ENCODE data around the gene ATXN1.

Gene ATXN1

DNA sequence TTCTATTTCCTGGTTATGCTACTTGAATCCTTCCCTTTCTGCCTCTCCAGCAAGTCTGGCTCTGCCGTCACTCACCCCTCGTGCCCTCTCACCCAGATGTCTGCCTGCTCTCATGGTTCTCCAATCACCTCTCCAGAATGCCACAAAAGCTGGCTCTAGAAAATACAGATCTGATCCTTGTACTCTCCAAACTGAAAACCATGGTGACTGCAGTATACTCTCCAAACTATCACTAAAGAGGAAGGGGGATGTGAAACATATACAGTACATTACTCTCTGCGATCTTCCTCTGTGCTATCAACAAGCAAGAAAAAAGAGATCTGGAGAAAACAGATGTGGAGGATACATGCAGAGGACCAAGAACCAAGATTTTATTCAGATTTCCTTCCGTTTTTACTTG lies 91.1 kb downstream of the ATXN1 start:
- DNase-seq: no peak

DNA sequence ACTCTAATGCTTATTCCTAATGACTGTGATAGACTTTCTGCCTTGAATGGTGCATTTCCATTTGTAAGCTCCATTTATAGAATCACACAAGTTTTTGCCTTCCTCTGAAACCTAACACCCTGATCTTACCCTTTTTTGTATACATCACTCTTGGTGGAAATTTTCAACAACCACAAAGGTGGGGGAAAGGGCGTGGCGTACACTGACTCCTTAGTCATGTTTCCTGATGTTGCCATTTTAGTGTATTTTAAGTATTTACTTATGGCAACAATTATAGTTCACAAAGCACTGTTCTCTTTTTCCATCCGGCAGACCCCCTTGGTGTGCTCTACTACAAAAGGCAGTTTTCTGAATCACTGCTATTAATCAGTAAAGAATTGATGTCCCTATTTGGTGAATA lies 92.0 kb downstream of the ATXN1 start:
- no peak for DNase-seq

DNA sequence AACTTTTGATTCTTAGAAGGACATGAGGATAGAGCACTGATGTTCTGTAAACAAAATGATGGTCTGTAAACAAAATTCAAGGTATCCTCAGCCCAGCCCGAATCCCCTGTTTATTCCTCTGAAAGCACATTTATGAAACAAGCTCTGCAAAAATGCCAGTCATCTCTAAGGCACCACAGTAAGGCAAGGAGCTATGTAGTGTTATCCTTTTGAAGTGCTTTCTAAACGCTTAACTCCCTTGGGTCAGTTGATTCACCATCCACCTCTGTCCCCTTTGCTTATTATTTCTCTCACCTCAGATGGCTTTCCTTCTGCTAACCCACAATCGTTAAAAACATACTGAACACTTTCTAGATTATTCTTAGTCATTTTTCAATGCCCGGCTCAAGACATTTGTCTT lies 93.8 kb downstream of the ATXN1 start:
- DNase-seq: no peak

DNA sequence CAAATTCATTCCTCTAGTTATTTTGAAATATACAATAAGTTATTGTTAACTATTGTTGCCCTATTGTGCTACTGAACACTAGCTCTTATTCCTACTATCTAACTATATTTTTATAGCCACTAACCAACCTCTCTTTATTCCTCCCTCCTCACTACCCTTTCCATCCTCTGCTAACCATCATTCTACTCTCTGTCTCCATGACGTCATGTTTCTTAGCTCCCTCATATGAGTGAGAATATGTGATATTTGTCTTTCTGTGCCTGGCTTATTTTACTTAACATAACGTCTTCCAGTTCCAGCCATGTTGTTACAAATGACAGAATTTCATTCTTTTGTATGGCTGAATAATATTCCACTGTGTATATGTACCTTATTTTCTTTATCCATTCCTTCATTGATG lies 95.3 kb downstream of the ATXN1 start:
- DNase-seq: no peak

DNA sequence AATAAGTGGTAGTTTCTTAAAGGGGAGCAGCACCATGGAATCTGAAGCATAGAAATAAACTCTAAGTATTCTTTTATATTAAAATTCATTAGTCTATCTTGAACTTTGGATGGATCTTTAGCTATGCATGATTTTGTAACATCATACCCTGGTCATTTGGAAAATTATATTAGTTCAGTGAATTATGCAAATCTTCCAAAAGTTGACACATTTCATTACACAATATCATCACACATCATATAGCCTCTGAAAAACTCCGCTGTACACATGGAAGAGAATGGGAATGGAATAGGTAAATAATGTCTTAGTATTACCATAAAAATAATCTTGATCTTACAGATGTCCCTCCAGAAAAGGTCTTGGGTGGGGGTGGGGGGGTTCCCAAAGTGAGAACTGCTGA lies 96.1 kb downstream of the ATXN1 start:
- DNase-seq: no peak

DNA sequence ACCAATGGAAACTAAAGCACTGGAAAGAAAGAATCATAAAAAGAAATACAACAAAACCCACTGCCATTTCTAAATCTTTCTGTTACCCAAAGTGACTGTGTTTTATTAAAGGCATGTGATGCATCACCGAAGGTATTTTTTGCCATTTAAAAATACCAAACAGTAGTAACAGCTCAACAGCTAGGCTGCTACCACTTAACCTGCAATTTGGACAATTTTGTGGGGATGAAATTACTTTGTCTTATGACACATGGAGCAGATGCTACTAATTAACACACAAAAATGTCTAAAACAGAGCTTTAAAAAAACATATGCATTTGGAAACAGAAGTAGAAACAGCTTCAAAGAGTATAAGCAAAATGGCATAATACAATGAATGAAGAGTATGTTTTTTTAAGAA lies 97.4 kb downstream of the ATXN1 start:
- DNase-seq: no peak

DNA sequence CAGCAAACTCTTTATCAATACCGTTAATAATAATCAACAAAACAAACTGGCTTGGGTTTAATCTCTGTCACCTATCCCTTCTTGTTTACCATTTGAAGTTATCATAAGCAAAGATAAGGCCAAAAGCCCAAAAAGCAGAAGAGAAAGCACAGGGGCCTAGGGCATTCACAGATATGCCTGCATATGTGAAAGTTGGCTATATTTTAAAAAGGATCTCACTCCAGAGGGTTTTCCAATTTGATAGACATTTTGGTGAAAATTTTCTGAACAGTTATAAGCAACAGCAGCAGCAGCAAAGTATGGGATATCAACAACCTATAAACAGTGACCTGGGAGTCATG lies 101.1 kb downstream of the ATXN1 start:
- no peak for DNase-seq

DNA sequence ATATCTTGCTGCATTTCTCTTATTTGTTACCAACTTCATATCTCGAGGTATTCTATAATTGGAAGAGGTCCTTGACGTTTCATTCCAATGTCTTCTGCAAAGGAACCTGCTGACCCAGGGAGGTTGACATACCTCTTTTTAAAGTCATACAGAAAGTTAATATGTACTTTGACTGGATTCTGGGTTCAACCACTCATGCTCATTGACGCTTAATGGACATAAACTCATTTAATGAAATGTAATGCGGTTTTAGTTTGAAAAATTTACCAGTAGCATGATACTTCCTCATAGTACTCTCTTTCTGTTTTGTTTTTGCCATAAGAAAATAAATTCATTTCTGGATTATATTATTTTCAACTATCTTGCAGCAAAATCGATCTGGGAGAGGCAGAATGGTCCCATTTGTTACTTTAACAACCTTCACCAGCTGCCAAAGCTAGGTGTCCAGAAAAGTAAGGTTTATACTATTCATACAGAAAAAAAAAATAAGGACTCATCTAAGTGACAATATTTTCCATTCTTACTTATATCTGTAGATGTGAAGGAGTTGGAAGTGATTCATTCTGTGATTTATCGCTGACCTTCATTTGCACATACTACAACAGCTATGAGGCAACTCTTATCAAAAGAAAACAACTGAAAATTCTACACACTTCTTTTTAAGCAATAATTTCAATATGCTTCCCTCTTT lies 101.6 kb downstream of the ATXN1 start:
- DNase-seq: no peak

DNA sequence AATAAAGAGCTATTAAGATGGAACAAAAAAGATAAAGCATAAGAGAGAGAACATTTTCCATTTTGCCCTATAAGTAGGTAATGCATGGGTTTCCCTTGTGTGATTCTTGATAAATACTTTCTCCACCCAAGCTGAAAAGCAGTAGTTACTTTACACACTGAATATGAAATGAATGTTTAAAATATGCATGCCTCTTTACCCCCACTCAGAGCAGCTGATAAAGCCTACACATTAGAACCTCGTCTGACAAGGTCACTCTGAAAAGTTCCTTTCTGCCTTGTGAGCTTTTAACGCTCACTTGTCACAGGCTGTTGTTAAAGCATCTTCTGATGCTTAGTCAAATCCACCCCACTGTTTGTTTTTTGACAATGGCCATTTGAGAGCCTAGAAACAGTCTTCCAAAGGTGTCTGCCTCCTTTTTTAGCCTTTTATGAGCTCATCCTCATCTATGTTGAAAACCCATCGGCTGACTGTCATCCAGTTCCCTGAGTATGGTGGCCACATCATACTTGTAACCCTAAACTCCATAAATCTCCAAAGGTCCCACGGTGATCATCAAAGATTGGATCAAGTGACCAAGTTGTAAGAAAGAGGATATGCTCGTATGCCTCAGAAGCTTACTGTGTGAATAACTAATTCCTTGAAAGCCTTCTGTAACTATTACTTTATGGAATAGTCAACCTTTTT lies 102.8 kb downstream of the ATXN1 start:
- no peak for DNase-seq

DNA sequence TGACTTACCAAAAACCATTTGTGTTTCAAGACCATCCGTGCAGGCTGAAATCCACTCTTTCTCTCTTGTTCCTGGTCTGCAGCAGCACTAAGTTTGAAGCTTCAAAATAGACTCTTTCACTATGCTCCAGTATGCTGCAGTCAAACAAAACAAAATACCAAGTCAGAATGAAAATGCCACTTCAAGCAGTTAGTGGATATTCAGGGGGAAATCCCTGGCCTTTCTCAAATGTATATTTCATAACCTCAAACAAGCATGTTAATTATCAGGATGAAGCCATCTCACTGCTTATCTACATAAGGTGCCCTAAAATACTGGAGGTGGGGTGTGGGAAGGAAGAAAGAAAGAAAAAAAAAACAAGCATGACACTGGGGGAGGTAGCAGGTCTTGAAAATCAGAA lies 103.5 kb downstream of the ATXN1 start:
- DNase-seq: no peak

DNA sequence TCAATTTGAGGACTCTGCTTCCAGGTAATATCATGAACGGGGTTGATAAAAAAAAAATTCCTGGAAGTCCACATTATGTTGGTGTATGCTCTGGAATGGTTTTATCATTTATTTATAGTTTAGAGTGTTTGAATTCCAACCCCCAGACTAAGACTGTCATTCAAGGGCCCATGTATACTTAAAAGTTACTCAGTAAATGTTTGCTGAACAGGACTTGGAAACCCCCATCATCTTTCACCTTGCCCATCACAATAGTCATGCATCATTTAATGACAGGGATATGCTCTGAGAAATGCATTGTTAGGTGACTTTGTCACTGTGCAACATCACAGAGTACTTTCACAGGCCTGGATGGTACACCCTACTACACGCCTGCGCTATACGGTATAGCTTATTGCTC lies 104.8 kb downstream of the ATXN1 start:
- no peak for DNase-seq

DNA sequence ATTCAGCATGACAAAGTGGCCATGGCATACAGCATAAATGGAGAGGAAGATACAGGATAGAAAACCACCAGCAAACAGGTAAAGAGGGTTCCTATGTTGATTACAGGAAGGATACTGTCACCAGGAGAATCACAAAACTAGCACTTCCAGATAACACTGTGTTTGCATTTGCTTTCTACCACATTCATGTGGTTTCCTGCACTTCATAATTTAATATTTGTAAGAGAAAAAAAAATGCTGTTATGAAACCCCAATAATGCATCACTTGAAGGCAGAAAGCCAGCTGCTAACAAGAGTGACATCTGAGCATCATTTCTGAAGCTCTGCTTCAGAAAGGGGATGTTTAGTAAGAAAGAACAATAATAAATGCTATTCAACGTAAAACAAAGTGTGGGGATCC lies 106.6 kb downstream of the ATXN1 start:
- no peak for DNase-seq

DNA sequence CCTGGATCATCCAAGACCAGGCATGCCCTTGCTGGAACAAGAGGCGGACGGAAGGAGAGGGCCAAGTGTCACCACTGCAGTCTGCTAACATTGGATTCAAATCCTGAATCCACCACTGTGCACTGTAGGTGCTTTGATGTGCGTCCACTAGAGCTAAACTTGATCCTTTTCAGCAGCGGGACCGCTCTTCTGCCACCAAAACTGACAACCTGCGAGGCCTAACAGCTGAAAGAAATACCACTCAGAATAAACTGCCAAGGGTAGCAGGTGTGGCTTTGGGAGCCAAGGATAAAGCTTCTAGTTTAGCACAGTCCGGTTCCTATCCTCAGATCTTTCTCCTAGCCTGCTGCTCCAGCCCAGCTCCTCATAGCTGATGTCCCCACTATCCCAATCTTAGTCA lies 108.0 kb downstream of the ATXN1 start:
- DNase-seq: no peak

DNA sequence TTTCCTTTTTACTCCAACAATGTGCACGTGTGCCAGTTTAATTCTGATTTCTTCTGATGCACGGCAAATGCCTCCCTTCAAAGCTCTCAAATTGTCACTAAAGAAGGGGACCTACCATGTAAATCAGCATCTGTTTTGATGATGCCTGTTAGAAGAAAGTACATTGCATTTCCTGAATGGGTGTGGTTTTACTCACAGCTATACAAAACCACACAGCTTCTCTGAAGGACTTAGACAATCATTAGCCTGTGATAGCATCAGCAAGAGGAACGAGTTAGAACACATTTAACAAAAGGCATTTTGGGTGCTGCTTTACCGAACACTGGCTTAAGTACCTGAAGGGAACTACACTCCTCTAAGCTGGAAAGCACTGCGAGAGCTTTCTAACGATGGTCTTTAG lies 109.4 kb downstream of the ATXN1 start:
- no peak for DNase-seq

DNA sequence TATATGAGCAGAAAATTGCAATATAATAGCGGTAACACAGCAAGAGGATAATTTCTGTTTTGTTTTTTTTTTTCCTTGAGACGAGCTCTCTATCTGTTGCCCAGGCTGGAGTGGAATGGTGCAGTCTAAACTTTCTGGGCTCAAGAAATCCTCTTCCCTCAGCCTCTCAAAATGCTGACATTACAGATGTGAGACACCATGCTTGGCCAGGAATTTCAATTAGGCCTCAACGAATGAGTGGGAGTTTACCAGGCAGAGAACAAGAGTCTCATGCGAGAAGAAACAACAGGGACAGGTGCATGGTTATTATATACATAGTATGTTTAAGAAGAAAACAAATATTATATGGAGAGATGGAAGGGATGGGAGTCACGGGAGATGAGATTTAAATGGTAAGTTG lies 111.4 kb downstream of the ATXN1 start:
- DNase-seq: no peak

DNA sequence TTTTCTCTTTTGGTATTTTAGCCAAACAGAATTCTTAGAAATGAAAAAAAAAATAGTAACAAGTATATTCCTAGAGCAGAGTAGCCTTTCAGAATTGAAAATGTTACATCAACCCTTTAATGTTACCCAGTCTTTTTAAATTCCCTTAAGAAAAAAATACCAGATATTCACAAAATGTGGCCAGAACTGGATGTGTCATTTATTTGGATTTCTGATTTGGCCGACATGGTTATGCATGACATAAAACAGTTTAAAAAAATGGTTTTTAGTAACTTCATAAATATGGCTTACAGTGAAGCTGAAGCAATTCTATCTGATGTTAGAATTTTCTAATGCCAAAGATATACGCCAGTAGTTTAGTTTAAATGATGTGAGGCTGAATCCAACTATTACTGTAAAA lies 112.0 kb downstream of the ATXN1 start:
- no peak for DNase-seq

DNA sequence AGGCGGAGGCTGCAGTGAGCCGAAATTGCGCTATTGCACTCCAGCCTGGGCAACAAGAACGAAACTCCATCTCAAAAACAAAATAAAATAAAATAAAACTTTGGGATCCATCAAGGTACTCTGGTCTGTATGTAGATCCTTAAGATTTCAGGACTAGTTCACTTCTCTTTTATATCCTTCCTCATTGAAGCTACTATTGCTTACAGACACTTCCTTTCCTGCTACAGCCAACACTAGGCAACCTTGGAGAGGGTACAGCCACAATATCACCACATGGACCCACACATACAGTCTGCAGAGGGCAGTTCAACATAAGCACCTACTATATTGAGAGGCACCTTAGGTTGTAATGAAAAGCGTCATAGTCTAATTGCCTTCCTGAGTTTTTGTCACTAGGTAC lies 113.3 kb downstream of the ATXN1 start:
- no peak for DNase-seq

DNA sequence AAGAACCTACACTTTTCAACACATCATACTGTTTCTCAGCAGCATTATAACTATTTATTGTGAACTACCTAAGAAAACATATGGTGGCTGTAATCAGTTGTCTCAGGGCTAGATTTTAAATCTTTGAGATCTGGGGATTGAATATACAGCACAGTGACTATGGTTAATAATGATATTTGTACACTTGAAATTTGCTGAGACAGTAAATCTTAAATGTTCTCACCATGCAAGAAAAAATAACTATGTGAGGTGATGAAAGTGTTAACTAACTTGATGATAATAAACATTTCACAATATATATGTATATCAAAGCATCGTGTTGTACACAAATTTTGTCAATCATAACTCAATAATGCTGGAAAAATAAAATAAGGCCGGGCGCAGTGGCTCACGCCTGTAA lies 113.8 kb downstream of the ATXN1 start:
- no peak for DNase-seq

DNA sequence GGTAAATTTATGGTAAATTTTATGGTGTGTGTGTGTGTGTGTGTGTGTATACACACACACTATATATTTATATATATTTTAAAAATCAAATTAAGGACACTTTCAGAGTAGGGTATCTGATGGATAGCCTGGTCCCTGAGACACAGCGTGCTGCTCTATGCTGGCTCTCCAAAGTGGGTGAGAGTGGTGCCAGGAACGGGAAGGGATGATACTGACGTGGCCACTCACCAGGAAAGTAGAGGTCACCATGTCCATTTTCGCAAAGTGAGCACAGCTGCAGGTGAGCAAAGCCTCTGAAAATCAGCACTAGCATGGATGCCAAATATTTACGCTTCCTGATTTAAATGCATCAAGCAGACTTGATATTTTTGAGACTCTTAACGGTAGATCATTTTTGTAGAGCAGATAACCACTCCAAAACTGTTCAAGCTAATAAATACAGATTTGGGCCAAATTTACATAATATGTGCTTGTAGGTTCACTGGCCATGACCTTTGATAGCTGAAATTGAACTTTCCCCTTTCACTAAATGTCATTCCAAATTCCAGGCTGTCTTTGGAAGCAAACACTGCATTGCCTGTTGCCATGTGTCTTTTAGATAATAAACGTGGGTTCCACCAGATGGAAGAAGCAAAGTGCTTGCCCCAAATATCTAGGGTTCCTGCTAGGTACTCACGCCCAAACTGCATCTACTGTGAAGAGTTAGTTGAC lies 116.6 kb downstream of the ATXN1 start:
- DNase-seq: no peak

DNA sequence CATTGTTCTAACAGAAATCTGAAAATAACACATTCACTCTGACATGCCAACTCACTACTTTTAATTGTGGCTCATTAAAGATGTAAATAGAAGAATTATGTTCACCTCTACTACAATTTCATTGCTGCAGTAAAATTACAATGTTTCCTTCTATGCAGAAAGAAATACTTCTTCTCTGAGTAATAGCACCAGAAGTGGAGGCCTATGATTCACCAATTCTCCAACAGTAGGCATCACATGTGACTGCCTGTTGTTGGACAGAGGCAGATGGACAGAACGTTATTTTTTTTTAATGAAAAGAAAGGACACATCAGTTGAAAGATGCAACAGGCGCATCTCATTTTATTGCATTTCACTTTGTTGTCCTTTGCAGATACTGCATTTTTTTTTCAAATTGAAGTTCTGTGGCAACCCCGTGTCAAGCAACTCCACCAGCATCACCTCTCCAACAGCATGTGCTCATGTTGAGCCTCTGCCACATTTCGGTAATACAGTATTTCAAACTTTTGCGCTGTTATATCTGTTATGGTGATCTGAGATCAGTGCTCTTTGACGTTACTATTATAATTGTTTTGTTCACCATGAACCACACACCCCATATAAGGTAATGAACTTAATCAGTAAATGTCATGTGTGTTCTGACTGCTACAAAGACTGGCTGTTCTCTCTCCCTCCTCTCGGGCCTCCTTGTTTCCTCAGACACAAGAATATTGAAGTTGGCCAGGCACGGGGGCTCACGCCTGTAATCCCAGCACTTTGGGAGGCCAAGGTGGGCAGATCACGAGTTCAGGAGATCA lies 121.4 kb downstream of the ATXN1 start:
- no peak for DNase-seq

DNA sequence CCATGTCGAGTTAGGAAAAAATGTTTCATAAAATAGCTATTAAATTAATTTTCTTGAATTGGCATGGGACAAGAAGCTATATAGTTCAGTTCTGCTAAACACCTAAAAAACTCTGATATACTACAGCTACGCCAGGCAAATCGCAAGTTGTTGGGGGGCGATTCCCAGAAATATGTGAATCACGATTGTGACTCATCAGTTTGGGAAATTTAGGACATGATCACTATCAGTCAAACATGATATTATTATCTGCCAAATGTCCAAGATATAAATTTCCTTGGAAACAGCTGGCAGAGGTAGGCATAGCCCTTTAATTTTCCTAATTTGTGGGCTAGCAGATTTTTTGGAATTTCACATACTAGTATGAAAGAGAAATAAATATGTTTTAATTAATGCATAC lies 123.6 kb downstream of the ATXN1 start:
- DNase-seq: no peak

DNA sequence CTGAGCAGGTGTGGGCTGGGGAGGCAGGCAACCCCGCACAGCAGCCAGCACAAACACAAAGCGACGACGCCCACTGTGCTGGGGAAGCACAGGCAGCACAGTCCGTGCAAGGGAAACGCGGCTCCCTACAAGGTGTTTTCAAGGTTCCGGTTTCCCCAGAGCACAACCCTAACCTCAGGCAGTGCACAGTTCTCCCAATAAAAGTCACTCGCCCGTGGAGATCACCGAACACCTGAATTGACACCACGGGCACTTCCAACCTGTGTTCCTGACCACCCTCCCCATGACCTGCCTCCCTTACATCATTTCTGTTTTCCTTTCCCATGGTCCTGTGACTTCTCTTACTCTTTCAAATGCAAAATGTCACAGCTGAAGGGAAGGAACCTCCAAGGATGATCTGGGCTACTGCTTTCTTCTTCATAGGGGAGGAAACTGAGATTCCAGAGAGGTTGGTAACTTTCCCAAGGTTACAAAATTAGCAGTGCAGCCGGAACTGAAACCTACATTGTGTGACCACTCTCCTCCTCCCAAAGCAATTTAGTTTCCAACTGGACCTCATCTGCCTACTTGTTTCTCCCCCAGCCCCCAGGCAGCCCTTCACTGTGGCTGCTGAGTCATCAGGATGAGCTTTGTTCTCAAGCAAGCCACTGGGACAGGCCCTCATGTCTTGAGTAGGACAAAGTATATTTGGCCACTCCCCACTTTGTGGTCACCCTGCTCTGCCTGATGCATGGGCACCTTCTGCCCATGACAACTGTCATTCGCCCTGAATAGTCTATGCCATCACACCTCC lies 125.3 kb downstream of the ATXN1 start:
- no peak for DNase-seq

DNA sequence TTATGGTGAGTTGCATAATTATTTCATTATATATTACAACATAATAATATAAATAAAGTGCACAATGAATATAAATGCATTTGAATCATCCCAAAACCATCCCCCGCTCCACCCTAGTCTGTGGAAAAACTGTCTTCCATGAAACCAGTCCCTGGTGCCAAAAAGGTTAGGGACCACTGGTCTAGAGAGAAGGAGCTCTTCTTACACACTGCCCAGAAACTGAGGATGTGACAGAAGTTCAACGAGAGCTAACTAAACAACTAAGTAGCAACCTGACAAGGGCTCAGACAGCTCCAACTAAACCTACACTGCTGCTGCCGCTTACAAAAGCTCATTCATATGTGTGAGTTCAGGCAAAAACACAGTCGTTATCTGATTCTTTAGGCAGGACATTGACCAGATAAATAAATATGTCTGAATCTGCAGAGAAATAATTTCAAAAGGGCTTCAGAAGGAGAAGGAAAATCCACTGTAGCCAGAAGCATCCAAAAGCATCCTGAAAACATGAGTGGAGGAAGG lies 125.9 kb downstream of the ATXN1 start:
- no peak for DNase-seq

Data from SHP77 treated with DMSO at 0.1 percent for 48 hours (cell line).